ENCODE results near the gene OXSR1.

DNA sequence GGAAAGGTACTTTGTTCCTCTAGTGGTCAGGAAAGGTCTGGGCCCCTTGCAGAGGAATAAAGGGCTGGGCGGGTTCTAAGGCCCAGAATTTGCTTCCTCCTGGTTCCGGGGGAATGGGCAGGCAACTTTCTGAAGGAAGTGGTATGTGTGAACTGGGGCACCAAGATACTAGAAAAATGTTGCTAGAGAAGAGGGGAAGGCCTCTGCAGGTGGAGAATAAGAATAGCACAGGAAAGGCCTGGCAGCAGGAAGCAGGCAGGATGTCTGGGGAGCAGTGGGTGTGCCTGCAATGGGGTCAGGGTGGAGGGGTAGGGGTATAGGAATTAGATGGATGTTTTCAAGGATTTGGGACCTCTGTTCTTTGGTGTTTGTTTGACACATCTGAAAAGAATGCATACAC, 102.3 kb downstream of the OXSR1 start:
- no peak for TF ChIP-seq EZH2 (IDR thresholded peaks at IDR 0.05)
- no peak for TF ChIP-seq POLR2AphosphoS5 (IDR thresholded peaks at IDR 0.05; ENCODE audit: borderline replicate concordance, low read depth, low read length)

Data from SK-N-MC (cell line).